Small intestine (tissue), 7 donors: ENCODE measurements around the gene POU2AF2. TPM values are rescaled to one million over a fixed set of nuclear protein-coding genes. Genes with fewer than 3 reads are reported as not detected.
A peak's percentile ranks its signal among the peaks of the same experiment; 100 is the strongest.

ENCODE experiments used
- DNase-seq, 2 donors: peaks; one replicate each; pipeline versions ENCODE4 v3.0.0 to v3.0.0-alpha.2; 2013
- FAIRE-seq: peaks from 2 replicates; lab custom pipeline; 2012; peaks lifted over from hg19 to GRCh38; lab: Jason Lieb, UNC
- H3K27ac ChIP-seq, 3 donors: one replicate each; pipeline ENCODE4 v1.5.1; 2013; ENCODE audit warnings: low read length in 2 of 3, mild to moderate bottlenecking in 2 of 3, control low read depth in 1 of 3, inconsistent platforms in 1 of 3, low read depth in 1 of 3, moderate library complexity in 1 of 3
- H3K27me3 ChIP-seq, 3 donors: one replicate each; pipeline ENCODE4 v1.6.1; 2013; ENCODE audit warnings: low read length in 3 of 3, inconsistent platforms in 1 of 3; ENCODE audit not compliant: control insufficient read depth in 3 of 3, insufficient read depth in 3 of 3
- H3K36me3 ChIP-seq, 3 donors: one replicate each; pipeline ENCODE4 v1.6.1; 2013; ENCODE audit warnings: low read length in 3 of 3, inconsistent platforms in 1 of 3, low read depth in 1 of 3, mild to moderate bottlenecking in 1 of 3, moderate library complexity in 1 of 3; ENCODE audit not compliant: control insufficient read depth in 3 of 3, insufficient read depth in 2 of 3
- H3K4me1 ChIP-seq, 3 donors: one replicate each; pipeline ENCODE4 v1.6.1; 2013; ENCODE audit warnings: low read length in 2 of 3, inconsistent platforms in 1 of 3, low read depth in 1 of 3, mild to moderate bottlenecking in 1 of 3, moderate library complexity in 1 of 3; ENCODE audit not compliant: control insufficient read depth in 3 of 3, insufficient read depth in 2 of 3
- H3K4me3 ChIP-seq, 3 donors: one replicate each; pipeline ENCODE4 v1.5.1; 2013; ENCODE audit warnings: low read length in 3 of 3, control low read depth in 1 of 3, inconsistent platforms in 1 of 3, low read depth in 1 of 3, mild to moderate bottlenecking in 1 of 3, moderate library complexity in 1 of 3
- H3K9me3 ChIP-seq, 2 donors: one replicate each; pipeline ENCODE4 v1.6.1; 2013; ENCODE audit warnings: low read depth in 1 of 2, low read length in 1 of 2; ENCODE audit not compliant: control insufficient read depth in 2 of 2, insufficient read depth in 1 of 2
- WGBS, 3 donors: extraction: QIAGEN DNeasy Blood & Tissue Kit; methylation state at CpG; one replicate each; pipeline ENCODE4 v1.1.7; 2013; 5-methylcytosine and 5-hydroxymethylcytosine counted together
- polyA plus RNA-seq, 4 donors: library from polyadenylated mRNA; stranded (reverse) in 3 of 4; unstranded in 1 of 4; fragments of 200-250 nt in 3 of 4; fragments of 120-200 nt in 1 of 4; gene quantifications; one replicate each; pipeline versions ENCODE4 v1.2.1 to v1.2.3, GENCODE V29; 2013
- donor health status: healthy with polysubstance abuse.
- donor health status: control.
- donor health status: control.
- donor health status: Bipolar disorder and iron deficiency.
- donor health status: healthy.

Gene POU2AF2
- polyA plus RNA-seq, 4 donors: 0.46 to 2.7 (median 1.2) TPM

GRCh38 chr11:111302298-111302697 is 56.8 kb downstream of the POU2AF2 start:
- DNase-seq (peak; percentile 46 to 60), FAIRE-seq (no peak)
- no peaks in the 10 kb centered on the region for H3K9me3 ChIP-seq
- H3K36me3 ChIP-seq: peaks cover 0 to 8% (median 0%) of the 10 kb centered on the region in 3 donors
- H3K27me3 ChIP-seq: no peaks in the 10 kb centered on the region
- WGBS, 3 donors: 10 to 42% (median 33%) methylated on average over 3 of the region's 3 CpGs
- no peak overlapping the region for H3K4me3 ChIP-seq
- peaks cover 2 to 29% (median 3%) of the 10 kb centered on the region in 3 donors for H3K4me1 ChIP-seq
- H3K27ac ChIP-seq: peak overlapping the region in 2 of 3 donors; percentile 28 to 42

- no peaks in the 10 kb centered on the region for H3K9me3 ChIP-seq
- 10 to 37% (median 24%) methylated on average over 4 of the region's 4 CpGs for WGBS, 3 donors
- no peak overlapping the region for H3K4me3 ChIP-seq
- no peaks in the 10 kb centered on the region for H3K27me3 ChIP-seq
- FAIRE-seq: no peak
- peak; percentile 60 to 69 for DNase-seq
- H3K4me1 ChIP-seq: peaks cover 2 to 37% (median 3%) of the 10 kb centered on the region in 3 donors
- no peaks in the 10 kb centered on the region for H3K36me3 ChIP-seq
- H3K27ac ChIP-seq: peak overlapping the region in 2 of 3 donors; percentile 42 to 75
Measured at GRCh38 chr11:111303461-111303860, 57.9 kb downstream of the POU2AF2 start.

DNA sequence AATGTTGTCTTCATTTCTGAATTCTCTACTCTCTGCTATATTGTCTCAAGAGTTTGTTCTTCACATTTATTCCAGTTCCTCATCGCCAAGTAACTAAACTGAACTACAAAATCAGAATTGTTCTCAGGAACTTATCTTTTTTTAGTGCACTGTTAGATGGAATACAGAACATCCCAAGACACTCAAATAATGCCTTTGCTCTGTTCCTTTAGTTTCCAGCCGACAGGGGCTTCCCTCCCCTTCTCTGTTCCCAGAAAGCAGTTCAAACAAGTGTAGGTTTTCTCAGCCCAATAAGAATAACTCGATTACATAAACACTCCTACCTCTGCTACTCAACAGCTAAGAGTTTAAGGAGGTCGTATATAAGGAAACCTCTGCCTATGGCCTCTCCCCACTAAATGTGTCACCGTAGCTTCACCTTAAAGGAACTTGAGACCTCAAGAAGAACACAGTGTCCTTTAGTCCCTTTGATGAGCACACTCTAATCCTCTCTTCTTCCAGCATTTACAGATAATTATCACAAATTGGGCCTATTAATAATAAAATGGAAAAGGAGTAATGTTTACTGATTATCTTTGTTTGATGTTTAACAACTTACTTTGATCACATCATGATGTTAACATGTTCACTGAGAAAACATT is 59.8 kb downstream of the POU2AF2 start:
- WGBS, 3 donors: 69 to 80% (median 79%) methylated on average over 5 of the region's 5 CpGs
- Histone ChIP-seq H3K27ac (no peak overlapping the region), H3K27me3 (no peaks in the 10 kb centered on the region), H3K9me3 (no peaks in the 10 kb centered on the region), H3K4me1 (peaks cover 2 to 31% (median 3%) of the 10 kb centered on the region in 3 donors), H3K4me3 (no peak overlapping the region), H3K36me3 (no peaks in the 10 kb centered on the region)
- DNase-seq (no peak), FAIRE-seq (no peak)

DNA sequence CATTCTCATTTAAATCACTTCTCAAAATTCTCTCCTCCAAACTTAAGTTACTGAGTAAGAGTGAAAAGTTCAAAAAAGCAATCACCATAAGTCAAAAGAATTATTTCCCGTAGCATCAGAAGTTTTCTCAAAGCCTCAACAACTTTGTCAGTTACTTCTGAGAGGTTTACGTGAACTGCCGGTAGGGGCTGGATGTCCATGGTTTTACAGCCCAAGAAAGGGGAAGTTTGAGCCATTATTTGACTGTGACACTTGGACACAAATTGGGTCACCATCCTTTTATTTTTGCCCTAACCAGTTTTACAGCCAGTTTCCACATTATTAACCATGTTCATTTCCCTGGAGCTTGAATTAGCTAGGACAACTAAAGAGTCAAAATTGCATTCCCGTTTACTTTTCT is 60.4 kb downstream of the POU2AF2 start:
- Histone ChIP-seq H3K36me3 (no peaks in the 10 kb centered on the region), H3K9me3 (no peaks in the 10 kb centered on the region), H3K27ac (no peak overlapping the region), H3K4me1 (peaks cover 2 to 28% (median 3%) of the 10 kb centered on the region in 3 donors), H3K4me3 (no peak overlapping the region), H3K27me3 (no peaks in the 10 kb centered on the region)
- no peak for DNase-seq
- FAIRE-seq: no peak
- WGBS, 3 donors: 78 to 87% (median 81%) methylated on average over 4 of the region's 4 CpGs

DNA sequence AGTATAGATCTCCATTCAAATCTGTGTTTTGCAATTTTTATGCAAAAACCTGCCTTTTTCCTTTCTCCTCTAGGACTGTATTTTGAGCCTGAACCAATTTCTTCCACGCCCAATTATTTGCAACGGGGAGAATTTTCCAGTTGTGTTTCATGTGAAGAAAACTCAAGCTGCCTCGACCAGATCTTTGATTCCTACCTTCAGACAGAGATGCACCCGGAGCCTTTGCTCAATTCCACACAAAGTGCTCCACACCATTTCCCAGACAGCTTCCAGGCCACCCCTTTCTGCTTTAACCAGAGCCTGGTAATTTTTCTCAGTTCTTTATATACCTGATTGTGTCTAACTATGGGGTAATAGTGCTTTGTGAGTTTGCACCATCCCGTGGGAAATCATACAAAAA is 60.8 kb downstream of the POU2AF2 start:
- WGBS, 3 donors: 81 to 84% (median 84%) methylated on average over 5 of the region's 5 CpGs
- no peak for FAIRE-seq
- DNase-seq: no peak
- Histone ChIP-seq H3K36me3 (no peaks in the 10 kb centered on the region), H3K9me3 (no peaks in the 10 kb centered on the region), H3K27me3 (no peaks in the 10 kb centered on the region), H3K4me1 (peaks cover 2 to 28% (median 3%) of the 10 kb centered on the region in 3 donors), H3K4me3 (no peak overlapping the region), H3K27ac (no peak overlapping the region)

DNA sequence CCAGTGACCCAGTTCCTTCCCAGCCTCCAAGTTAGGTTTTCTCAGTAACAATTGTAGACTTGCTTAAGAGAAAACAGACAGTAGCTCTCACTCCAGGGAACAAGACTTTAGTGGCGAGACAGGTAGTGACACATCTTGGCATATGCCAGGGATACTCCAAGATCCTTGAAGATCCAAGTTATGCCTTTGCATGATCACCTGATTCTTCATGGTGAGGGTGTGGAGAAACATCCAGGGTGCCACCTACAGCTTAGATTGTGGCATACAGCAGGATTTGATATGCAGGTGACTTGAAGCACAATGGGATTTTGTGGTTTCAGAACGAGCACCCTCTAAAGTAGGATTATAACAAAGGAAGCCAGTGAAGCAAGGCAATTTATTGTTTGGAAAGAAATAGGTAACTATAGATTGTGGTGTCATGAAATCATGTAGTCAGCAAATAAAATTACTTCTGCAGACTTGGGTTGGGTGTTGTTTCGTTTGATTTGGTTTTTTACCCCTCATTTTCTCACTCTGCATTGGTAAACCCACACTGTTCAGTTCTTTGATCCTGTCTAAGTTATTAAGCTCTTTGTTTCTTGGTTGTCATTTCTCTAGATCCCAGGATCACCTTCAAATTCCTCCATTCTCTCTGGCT is 62.1 kb downstream of the POU2AF2 start:
- WGBS, 3 donors: 42 to 69% (median 45%) methylated on average over 3 of the region's 3 CpGs
- Histone ChIP-seq H3K27ac (no peak overlapping the region), H3K4me1 (peaks cover 0 to 18% (median 2%) of the 10 kb centered on the region in 3 donors), H3K4me3 (no peak overlapping the region), H3K9me3 (no peaks in the 10 kb centered on the region), H3K36me3 (no peaks in the 10 kb centered on the region), H3K27me3 (no peaks in the 10 kb centered on the region)
- FAIRE-seq (no peak), DNase-seq (peak in 1 of 2 donors; percentile 28)

- H3K27ac ChIP-seq: no peak overlapping the region
Measured at GRCh38 chr11:111308140-111308539, 62.6 kb downstream of the POU2AF2 start.

DNA sequence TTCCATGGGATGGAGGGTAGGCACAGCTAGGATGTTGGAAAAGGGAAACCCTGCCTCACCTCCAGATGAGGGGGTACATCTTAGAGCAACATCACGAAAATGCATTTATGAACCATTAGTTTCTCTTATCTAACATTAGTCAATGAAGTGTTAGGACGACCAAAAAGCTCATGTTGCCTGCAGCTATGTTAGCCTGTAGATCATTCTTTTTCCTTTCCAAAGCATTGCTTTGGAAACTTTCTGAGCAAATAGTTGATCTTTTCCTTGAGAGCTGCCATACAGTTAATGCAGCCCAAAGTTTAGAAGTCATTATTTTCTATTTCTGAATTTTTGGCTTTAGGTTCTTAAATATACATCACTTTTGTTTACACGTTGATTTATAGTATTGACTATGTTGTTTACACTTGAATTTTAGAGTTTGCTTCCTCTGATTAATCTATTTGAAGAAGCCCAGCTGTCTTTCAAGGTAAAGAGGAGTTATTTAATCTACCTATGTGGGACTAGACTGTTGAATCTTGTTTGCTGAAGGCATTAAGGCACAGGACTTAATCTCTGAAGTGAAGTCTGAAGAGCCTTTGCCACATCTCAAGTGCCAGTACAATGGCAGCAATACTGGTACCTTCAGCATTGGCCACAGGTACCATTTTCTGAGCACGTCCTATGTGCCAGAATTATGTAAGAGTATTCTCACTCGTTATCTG is 63.8 kb downstream of the POU2AF2 start:
- H3K4me1 ChIP-seq: peaks cover 0 to 11% (median 0%) of the 10 kb centered on the region in 3 donors
- H3K27me3 ChIP-seq: no peaks in the 10 kb centered on the region
- WGBS, 3 donors: 73 to 75% (median 74%) methylated on average over 5 of the region's 5 CpGs
- H3K36me3 ChIP-seq: no peaks in the 10 kb centered on the region
- no peaks in the 10 kb centered on the region for H3K9me3 ChIP-seq
- no peak overlapping the region for H3K4me3 ChIP-seq
- DNase-seq: no peak
- FAIRE-seq: no peak
- no peak overlapping the region for H3K27ac ChIP-seq

More at GRCh38 chr11:111308140-111308539, 62.6 kb downstream of the POU2AF2 start:
- H3K36me3 ChIP-seq: no peaks in the 10 kb centered on the region
- H3K4me1 ChIP-seq: peaks cover 0 to 16% (median 2%) of the 10 kb centered on the region in 3 donors
- 18 to 42% (median 24%) methylated on average over 7 of the region's 7 CpGs for WGBS, 3 donors
- FAIRE-seq: no peak
- DNase-seq: peak; percentile 88 to 93
- no peak overlapping the region for H3K4me3 ChIP-seq
- H3K9me3 ChIP-seq: no peaks in the 10 kb centered on the region
- no peaks in the 10 kb centered on the region for H3K27me3 ChIP-seq
